Naive thymus-derived CD4-positive, alpha-beta T cell (primary cell): ENCODE results near the gene NR0B1. TPM values are rescaled to one million over a fixed set of nuclear protein-coding genes. Genes with fewer than 3 reads are reported as not detected.

Experiments used
- ATAC-seq: fragments of 150-1000 bp; cut with Tn5 transposase; 2 replicates; pipeline ENCODE4 v1.10.0; 2021; ENCODE audit warnings: mild to moderate bottlenecking, moderate library complexity
- CTCF ChIA-PET: fragments of 350-600 bp; sonication (Branson Sonifier 250); formaldehyde crosslinking; loops from one replicate; lab custom pipeline; 2021; ENCODE audit warnings: antibody characterized with exemption; lab: Charles Lee
- POLR2A ChIA-PET: fragments of 350-600 bp; sonication (Branson Sonifier 250); formaldehyde crosslinking; loops from one replicate; lab custom pipeline; 2021; ENCODE audit warnings: antibody characterized with exemption, inconsistent platforms; lab: Charles Lee
- DNase-seq, 9 donors: peaks; one replicate each; pipeline versions ENCODE4 v3.0.0 to v3.0.0-alpha.2; 2020 to 2022; ENCODE audit warnings: mixed read lengths in 1 of 9
- H3K27ac ChIP-seq: one replicate; pipeline ENCODE4 v1.7.0; 2013; ENCODE audit warnings: mild to moderate bottlenecking, low read depth, low read length, moderate library complexity
- H3K27me3 ChIP-seq, 2 donors: one replicate each; pipeline ENCODE4 v1.7.0; 2013; ENCODE audit warnings: low read length in 2 of 2, mild to moderate bottlenecking in 2 of 2, moderate library complexity in 2 of 2; ENCODE audit not compliant: control insufficient read depth in 2 of 2, insufficient read depth in 2 of 2
- H3K36me3 ChIP-seq, 3 experiments: 1 replicate in 2 of 3; 2 replicates in 1 of 3; pipeline ENCODE4 v1.7.0; 2013; ENCODE audit warnings: low read length in 3 of 3, mild to moderate bottlenecking in 3 of 3, moderate library complexity in 1 of 3; ENCODE audit not compliant: insufficient read depth in 3 of 3, control insufficient read depth in 2 of 3
- H3K4me1 ChIP-seq, 2 donors: one replicate each; pipeline ENCODE4 v1.7.0; 2013; ENCODE audit warnings: low read length in 2 of 2, mild to moderate bottlenecking in 2 of 2, moderate library complexity in 1 of 2; ENCODE audit not compliant: control insufficient read depth in 2 of 2, insufficient read depth in 2 of 2
- H3K4me3 ChIP-seq: 2 replicates; pipeline ENCODE4 v1.7.0; 2013; ENCODE audit warnings: mild to moderate bottlenecking, low read length
- H3K9me3 ChIP-seq, 3 experiments: 1 replicate in 2 of 3; 2 replicates in 1 of 3; pipeline ENCODE4 v1.7.0; 2013; ENCODE audit warnings: low read length in 3 of 3; ENCODE audit not compliant: control insufficient read depth in 2 of 3
- H3K27ac Mint-ChIP-seq, 9 donors: one replicate each; pipeline ENCODE4 v1.8.0; 2020 to 2022; ENCODE audit warnings: mixed read lengths in 9 of 9, mild to moderate bottlenecking in 8 of 9, moderate library complexity in 5 of 9, inconsistent platforms in 2 of 9
- H3K27me3 Mint-ChIP-seq, 5 donors: one replicate each; pipeline ENCODE4 v1.8.0; 2021 to 2022; ENCODE audit warnings: mixed read lengths in 5 of 5, mild to moderate bottlenecking in 1 of 5
- H3K36me3 Mint-ChIP-seq, 5 donors: one replicate each; pipeline ENCODE4 v1.8.0; 2020 to 2022; ENCODE audit warnings: mixed read lengths in 5 of 5, mild to moderate bottlenecking in 3 of 5, inconsistent platforms in 1 of 5
- H3K4me1 Mint-ChIP-seq, 7 donors: one replicate each; pipeline ENCODE4 v1.8.0; 2020 to 2022; ENCODE audit warnings: mixed read lengths in 7 of 7, mild to moderate bottlenecking in 3 of 7, inconsistent platforms in 1 of 7
- H3K4me3 Mint-ChIP-seq, 10 donors: one replicate each; pipeline ENCODE4 v1.8.0; 2020 to 2022; ENCODE audit warnings: mild to moderate bottlenecking in 10 of 10, mixed read lengths in 10 of 10, moderate library complexity in 6 of 10, inconsistent platforms in 2 of 10
- H3K9me3 Mint-ChIP-seq, 11 donors: one replicate each; pipeline ENCODE4 v1.8.0; 2020 to 2022; ENCODE audit warnings: mixed read lengths in 11 of 11, mild to moderate bottlenecking in 4 of 11, inconsistent platforms in 1 of 11, moderate library complexity in 1 of 11
- intact Hi-C, 2 donors: fragments of 100-400 bp; cut with micrococcal nuclease; formaldehyde crosslinking; loops; one replicate each; pipeline ENCODE4 v1.15.1; 2023
- polyA plus RNA-seq, 2 donors: library from polyadenylated mRNA; unstranded; fragments of 300-500 nt; fragmentation: Illumina TruSeq; gene quantifications; one replicate each; pipeline ENCODE4 v1.2.3, GENCODE V29; 2021
- total RNA-seq, 6 experiments: library from RNA in 5 of 6; stranded (reverse) in 5 of 6; gene quantifications; 1 replicate in 5 of 6; 2 replicates in 1 of 6; pipeline ENCODE4 v1.2.3 and lab custom pipeline; 2021 to 2026

NR0B1 gene
- total and polyA plus RNA-seq, 7 experiments from 2014 or later: not detected

DNA sequence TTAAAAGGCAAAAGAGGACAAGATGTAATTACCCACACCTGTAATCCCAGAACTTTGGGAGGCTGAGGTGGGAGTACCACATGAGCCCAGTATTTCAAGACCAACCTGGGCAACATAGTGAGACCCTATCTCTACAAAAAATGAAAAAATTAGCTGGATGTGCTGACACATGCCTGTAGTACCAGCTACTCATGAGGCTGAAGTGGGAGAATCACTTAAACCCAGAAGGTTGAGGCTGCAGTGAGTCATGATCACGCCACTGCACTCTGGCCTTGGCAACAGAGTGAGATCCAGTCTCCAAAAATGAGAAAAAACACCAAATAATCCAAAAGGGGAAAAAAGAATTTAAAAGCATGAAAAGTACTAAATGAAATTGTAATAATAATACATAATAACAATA lies 30.8 kb downstream of the NR0B1 start:
- Mint-ChIP-seq H3K27ac (no peak overlapping the region), H3K36me3 (no peaks in the 10 kb centered on the region), H3K27me3 (no peaks in the 10 kb centered on the region), H3K9me3 (peaks cover 0 to 2% (median 0%) of the 10 kb centered on the region in 11 donors), H3K4me1 (peaks cover 0 to 22% (median 7%) of the 10 kb centered on the region in 7 donors), H3K4me3 (no peak overlapping the region)
- no peak for DNase-seq
- POLR2A ChIA-PET: no interaction called here
- Histone ChIP-seq H3K4me3 (no peak overlapping the region), H3K27ac (no peak overlapping the region), H3K9me3 (no peaks in the 10 kb centered on the region), H3K36me3 (no peaks in the 10 kb centered on the region), H3K4me1 (no peaks in the 10 kb centered on the region), H3K27me3 (no peaks in the 10 kb centered on the region)
- no peak for ATAC-seq
- CTCF ChIA-PET: no interaction called here
- intact Hi-C loops: loop anchor here in 1 of 2 donors (5.0 kb wide), 1 partner anchor 224 kb away; no protein-coding TSS in a partner anchor

DNA sequence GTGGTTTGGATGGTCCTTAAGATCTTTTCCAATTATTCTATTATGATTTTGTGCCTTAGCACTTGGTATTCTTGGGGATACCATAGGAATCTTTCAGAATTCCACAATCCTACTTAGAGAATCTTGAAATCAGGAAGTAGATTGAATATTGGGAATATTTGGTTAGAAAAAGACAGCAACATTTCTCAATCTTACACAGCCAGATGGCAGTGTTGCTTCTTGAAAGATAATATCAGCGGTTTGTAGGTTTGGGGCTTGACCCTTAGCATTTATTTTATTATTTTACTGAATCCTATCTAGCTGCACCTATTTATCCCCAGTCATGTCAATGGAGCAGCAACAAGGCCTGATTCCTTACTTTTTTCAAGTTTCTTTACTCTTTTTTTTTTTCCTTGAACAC lies 33.7 kb downstream of the NR0B1 start:
- Histone ChIP-seq H3K9me3 (no peaks in the 10 kb centered on the region), H3K4me1 (no peaks in the 10 kb centered on the region), H3K4me3 (no peak overlapping the region), H3K27ac (no peak overlapping the region), H3K27me3 (no peaks in the 10 kb centered on the region), H3K36me3 (no peaks in the 10 kb centered on the region)
- POLR2A ChIA-PET: no interaction called here
- Mint-ChIP-seq H3K9me3 (peaks cover 0 to 2% (median 0%) of the 10 kb centered on the region in 11 donors), H3K4me3 (no peak overlapping the region), H3K27ac (no peak overlapping the region), H3K36me3 (no peaks in the 10 kb centered on the region), H3K27me3 (no peaks in the 10 kb centered on the region), H3K4me1 (peaks cover 0 to 14% (median 7%) of the 10 kb centered on the region in 7 donors)
- intact Hi-C loops: loop anchor here in 1 of 2 donors (5.0 kb wide), 1 partner anchor 227 kb away; no protein-coding TSS in a partner anchor
- DNase-seq (no peak), ATAC-seq (no peak)
- CTCF ChIA-PET: no interaction called here

DNA sequence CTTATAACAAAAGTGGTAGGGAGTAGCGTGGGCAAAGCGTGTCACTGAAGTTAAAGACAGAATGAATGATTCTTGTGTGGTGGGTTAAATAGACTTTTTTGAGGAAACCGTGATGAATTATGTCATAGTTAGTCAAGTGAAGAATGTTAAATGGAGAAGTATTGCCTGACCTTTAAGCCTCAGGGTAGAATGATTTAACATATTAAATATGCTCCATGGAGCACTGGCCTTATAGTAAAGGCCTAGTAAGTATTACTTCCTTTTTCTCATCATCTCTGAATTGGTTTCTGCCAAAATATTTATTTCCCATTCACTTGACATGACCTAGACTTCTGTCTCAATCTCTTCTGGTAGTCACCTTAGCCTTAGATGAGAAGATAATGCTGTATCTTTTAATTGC lies 38.6 kb downstream of the NR0B1 start:
- no peak for ATAC-seq
- Mint-ChIP-seq H3K27ac (no peak overlapping the region), H3K36me3 (no peaks in the 10 kb centered on the region), H3K9me3 (peaks cover 0 to 5% (median 0%) of the 10 kb centered on the region in 11 donors), H3K27me3 (peaks cover 0 to 14% (median 0%) of the 10 kb centered on the region in 5 donors), H3K4me3 (no peak overlapping the region), H3K4me1 (no peaks in the 10 kb centered on the region)
- H3K27me3 ChIP-seq: no peaks in the 10 kb centered on the region
- no peak overlapping the region for H3K27ac ChIP-seq
- DNase-seq: no peak
- H3K36me3 ChIP-seq: no peaks in the 10 kb centered on the region
- ChIA-PET POLR2A (no interaction called here), CTCF (no interaction called here)
- no peaks in the 10 kb centered on the region for H3K4me1 ChIP-seq
- no peak overlapping the region for H3K4me3 ChIP-seq
- intact Hi-C loops: no loop called here
- no peaks in the 10 kb centered on the region for H3K9me3 ChIP-seq

DNA sequence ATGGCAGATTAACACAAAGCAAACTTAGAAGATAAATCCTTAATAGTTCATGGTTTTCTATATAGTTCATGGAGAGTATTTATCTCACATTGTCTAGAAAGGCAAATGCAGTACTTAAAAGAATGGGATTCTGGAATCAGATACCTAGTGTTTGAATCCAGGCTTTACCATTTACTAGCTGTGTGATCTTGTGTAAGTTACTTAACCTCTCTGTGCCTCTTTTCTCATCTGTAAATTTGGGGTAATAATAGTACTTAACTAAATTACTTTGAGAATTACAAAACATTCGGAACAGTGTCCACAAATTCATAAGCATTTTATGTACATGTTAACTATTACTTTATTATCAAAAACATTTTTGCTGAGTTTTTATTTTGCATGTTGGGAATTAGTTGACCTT lies 46.4 kb downstream of the NR0B1 start:
- peaks cover 0 to 5% (median 0%) of the 10 kb centered on the region in 11 donors for H3K9me3 Mint-ChIP-seq
- DNase-seq: no peak
- peaks cover 0 to 6% (median 0%) of the 10 kb centered on the region in 5 donors for H3K27me3 Mint-ChIP-seq
- H3K4me1 Mint-ChIP-seq: no peaks in the 10 kb centered on the region
- intact Hi-C loops: no loop called here
- H3K9me3 ChIP-seq: no peaks in the 10 kb centered on the region
- ChIA-PET CTCF (no interaction called here), POLR2A (no interaction called here)
- H3K4me1 ChIP-seq: no peaks in the 10 kb centered on the region
- H3K4me3 Mint-ChIP-seq: no peak overlapping the region
- H3K27me3 ChIP-seq: no peaks in the 10 kb centered on the region
- H3K27ac Mint-ChIP-seq: no peak overlapping the region
- H3K36me3 Mint-ChIP-seq: no peaks in the 10 kb centered on the region
- no peak overlapping the region for H3K4me3 ChIP-seq
- H3K36me3 ChIP-seq: no peaks in the 10 kb centered on the region
- ATAC-seq: no peak
- no peak overlapping the region for H3K27ac ChIP-seq

DNA sequence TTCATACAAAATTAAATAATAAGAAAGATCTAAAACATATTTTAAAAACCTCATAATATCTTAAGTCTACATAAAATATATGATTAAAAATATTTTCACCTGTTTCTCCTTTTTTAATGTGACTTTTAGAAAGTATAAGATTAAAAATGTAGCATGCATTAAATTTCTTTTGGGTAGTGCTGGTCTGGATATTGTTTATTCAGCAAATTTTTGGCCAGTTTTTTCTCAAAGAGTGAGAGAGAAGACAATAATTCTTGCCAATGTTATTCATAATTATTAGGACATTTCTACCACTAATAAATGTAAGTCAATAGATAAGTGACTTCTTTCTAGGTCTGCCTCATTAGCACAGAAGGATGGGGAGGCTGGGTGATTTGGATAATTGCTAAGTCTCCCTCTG lies 48.2 kb downstream of the NR0B1 start:
- Mint-ChIP-seq H3K27me3 (peaks cover 0 to 6% (median 0%) of the 10 kb centered on the region in 5 donors), H3K4me1 (no peaks in the 10 kb centered on the region), H3K27ac (no peak overlapping the region), H3K9me3 (peaks cover 0 to 5% (median 0%) of the 10 kb centered on the region in 11 donors), H3K36me3 (peaks cover 0 to 3% (median 0%) of the 10 kb centered on the region in 5 donors), H3K4me3 (no peak overlapping the region)
- DNase-seq (no peak), ATAC-seq (no peak)
- intact Hi-C loops: no loop called here
- ChIA-PET POLR2A (no interaction called here), CTCF (no interaction called here)
- no peak overlapping the region for H3K4me3 ChIP-seq
- no peaks in the 10 kb centered on the region for H3K4me1 ChIP-seq
- H3K27ac ChIP-seq: no peak overlapping the region
- H3K9me3 ChIP-seq: no peaks in the 10 kb centered on the region
- no peaks in the 10 kb centered on the region for H3K27me3 ChIP-seq
- H3K36me3 ChIP-seq: no peaks in the 10 kb centered on the region

DNA sequence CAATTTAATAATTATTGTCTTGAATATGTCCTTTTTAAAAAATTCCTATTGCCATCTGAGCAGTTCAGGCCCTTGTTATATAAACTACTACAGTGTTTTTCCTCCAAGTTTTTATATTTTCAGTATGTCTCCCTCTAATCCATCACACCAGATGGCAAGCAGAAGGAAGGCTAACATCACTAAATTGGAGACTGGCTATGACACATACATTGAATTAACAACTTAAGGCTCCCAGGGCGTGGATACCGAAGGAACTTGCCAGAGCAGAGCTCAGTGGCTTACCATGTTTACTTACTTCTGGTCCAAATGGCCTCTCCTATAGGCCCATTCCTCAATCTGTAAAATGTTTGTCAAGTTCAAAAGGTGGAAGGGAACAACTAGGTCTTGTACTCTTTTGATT lies 49.3 kb downstream of the NR0B1 start:
- ATAC-seq: no peak

More for the DNA sequence above, 49.3 kb downstream of the NR0B1 start:
- H3K4me3 Mint-ChIP-seq: no peak overlapping the region
- peaks cover 0 to 4% (median 0%) of the 10 kb centered on the region in 5 donors for H3K36me3 Mint-ChIP-seq
- no peak overlapping the region for H3K27ac Mint-ChIP-seq
- no peak for DNase-seq
- CTCF ChIA-PET: no interaction called here
- peaks cover 0 to 10% (median 1%) of the 10 kb centered on the region in 11 donors for H3K9me3 Mint-ChIP-seq
- no peaks in the 10 kb centered on the region for H3K27me3 Mint-ChIP-seq
- intact Hi-C loops: no loop called here
- Histone ChIP-seq H3K9me3 (no peaks in the 10 kb centered on the region), H3K27me3 (no peaks in the 10 kb centered on the region), H3K4me3 (no peak overlapping the region), H3K4me1 (no peaks in the 10 kb centered on the region), H3K27ac (no peak overlapping the region), H3K36me3 (no peaks in the 10 kb centered on the region)
- POLR2A ChIA-PET: no interaction called here
- H3K4me1 Mint-ChIP-seq: no peaks in the 10 kb centered on the region
